Peyer's patch (tissue), 4 donors: ENCODE data around the gene HAL. TPM values are rescaled to one million over a fixed set of nuclear protein-coding genes. Genes with fewer than 3 reads are reported as not detected.

Source experiments
- DNase-seq, 3 donors: peaks; one replicate each; pipeline ENCODE4 v3.0.0-alpha.2; 2017 to 2019
- H3K27ac ChIP-seq, 4 donors: fragments of 200-600 bp; sonication (generic); one replicate each; pipeline ENCODE4 v1.5.1; 2016 to 2019
- H3K27me3 ChIP-seq, 2 donors: fragments of 200-600 bp; sonication (generic); one replicate each; pipeline ENCODE4 v1.5.1; 2019
- H3K36me3 ChIP-seq, 3 donors: fragments of 200-600 bp; sonication (generic); one replicate each; pipeline ENCODE4 v1.5.1; 2016 to 2019
- H3K4me1 ChIP-seq, 4 donors: fragments of 200-600 bp; sonication (generic); one replicate each; pipeline ENCODE4 v1.5.1; 2016 to 2019
- H3K4me3 ChIP-seq, 4 donors: fragments of 200-600 bp; sonication (generic); 1 replicate in 3 of 4; 2 replicates in 1 of 4; pipeline ENCODE4 v1.5.1; 2016 to 2019; ENCODE audit warnings: mild to moderate bottlenecking in 1 of 4
- H3K9me3 ChIP-seq, 4 donors: fragments of 200-600 bp; sonication (generic); one replicate each; pipeline ENCODE4 v1.5.1; 2016 to 2019; ENCODE audit warnings: mild to moderate bottlenecking in 1 of 4
- POLR2A ChIP-seq, 2 donors: fragments of 450-650 bp; IDR thresholded peaks; one replicate each; pipeline ENCODE4 v1.5.1; 2017; ENCODE audit warnings: antibody characterized with exemption in 2 of 2, mild to moderate bottlenecking in 2 of 2, moderate library complexity in 2 of 2
- total RNA-seq, 4 donors: library from RNA; depleted of rRNA; stranded (reverse); fragments of >200 nt; gene quantifications; one replicate each; pipeline ENCODE4 v1.1.0, GENCODE V29; 2016
- TF ChIP-seq, protein P1 (sequence below), 6 experiments: fragments of 450-650 bp in 4 of 6; fragments of 200-600 bp in 2 of 6; sonication (generic) in 1 of 6; IDR thresholded peaks; one replicate each; pipeline ENCODE4 v1.5.1; 2017 to 2019; ENCODE audit warnings: antibody characterized with exemption in 6 of 6, mild to moderate bottlenecking in 3 of 6, moderate library complexity in 1 of 6

Gene HAL
- total RNA-seq, 4 donors from 2014 or later: 4.0 to 8.1 (median 4.3) TPM; not detected in 1

DNA sequence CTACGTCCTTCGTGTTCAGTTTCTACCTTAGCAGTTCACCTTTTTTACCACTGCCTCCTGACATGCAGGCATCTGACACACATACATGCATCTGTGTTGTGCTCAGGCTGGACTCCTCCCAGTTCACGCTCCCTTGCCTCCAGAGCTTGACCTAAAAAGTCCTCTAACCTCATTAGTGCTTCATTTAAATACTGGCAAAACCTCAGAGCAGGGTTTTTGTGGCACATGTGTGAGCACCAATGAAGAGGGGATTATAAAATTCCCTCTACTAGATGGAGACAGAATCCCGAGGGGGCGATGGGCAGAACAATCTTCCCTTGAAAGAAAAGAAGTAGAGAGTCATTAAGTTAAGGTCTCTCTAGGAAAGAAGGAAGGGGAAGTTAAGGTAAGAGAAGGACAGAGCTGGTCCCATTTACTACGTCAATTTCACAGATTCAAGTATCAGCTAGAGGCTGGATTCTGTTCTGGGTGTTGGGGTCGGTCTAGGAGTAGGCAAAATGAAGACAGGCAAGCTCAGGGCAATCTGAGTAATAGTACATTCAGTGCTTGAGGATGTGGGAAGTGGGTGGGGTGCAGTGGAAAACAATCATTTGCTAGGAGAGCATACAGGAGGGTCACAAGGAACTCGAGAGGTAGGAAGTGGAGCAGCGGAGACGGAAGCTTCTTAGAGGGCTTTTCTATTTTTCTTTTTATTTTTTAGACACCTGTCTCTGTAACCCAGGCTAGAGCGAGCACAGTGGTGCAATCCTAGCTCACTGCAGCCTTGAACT lies 7.5 kb downstream of the HAL start:
- TF ChIP-seq POLR2A (IDR thresholded peaks at IDR 0.05): no peak
- TF ChIP-seq, protein P1, sequence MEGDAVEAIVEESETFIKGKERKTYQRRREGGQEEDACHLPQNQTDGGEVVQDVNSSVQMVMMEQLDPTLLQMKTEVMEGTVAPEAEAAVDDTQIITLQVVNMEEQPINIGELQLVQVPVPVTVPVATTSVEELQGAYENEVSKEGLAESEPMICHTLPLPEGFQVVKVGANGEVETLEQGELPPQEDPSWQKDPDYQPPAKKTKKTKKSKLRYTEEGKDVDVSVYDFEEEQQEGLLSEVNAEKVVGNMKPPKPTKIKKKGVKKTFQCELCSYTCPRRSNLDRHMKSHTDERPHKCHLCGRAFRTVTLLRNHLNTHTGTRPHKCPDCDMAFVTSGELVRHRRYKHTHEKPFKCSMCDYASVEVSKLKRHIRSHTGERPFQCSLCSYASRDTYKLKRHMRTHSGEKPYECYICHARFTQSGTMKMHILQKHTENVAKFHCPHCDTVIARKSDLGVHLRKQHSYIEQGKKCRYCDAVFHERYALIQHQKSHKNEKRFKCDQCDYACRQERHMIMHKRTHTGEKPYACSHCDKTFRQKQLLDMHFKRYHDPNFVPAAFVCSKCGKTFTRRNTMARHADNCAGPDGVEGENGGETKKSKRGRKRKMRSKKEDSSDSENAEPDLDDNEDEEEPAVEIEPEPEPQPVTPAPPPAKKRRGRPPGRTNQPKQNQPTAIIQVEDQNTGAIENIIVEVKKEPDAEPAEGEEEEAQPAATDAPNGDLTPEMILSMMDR (IDR thresholded peaks at IDR 0.05): no peak

DNA sequence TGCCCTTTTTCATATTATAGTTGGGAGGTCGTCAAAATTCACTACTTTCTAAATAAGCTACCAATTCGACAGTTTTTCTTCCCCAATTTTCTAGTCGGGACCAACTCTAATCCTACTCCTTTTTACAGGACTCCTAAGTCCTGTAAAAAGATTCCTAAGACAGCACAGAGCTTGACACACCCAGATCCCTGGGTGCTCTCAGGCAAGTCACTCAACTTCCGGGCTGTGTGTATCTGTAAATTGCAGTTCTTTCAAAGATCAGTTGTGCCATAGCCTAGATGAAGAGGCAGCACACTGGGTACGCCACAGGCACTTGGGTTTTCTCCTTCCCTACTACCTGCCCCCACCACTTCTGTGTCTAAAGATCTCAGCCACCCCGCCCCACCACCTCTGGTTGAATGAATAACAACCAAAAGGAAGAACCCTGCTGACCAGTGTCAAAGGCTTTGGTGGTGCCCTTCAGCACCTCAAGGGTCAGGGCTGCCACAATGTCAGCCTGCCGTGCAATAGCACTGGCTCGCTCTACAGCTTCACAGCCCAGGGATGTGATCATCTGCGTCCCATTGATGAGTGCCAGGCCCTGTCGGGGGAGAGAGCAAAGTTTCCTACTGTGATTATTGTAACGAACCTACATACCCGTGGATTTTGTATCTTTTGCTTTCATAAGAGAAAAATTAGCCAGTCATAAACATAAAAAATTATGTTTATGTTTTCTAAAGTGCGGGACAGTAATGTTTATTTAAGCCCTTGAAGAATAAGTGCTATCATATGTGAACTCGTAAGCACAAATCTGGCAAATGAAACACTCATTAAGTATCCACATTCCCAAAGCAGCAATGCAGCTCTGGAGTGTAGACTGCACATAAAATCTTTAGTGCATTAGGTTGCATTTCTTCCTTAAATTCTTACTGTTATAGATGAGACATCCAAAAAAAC lies 9.2 kb downstream of the HAL start:
- H3K36me3 ChIP-seq: no peaks in the 10 kb centered on the region
- peaks cover 0 to 4% (median 0%) of the 10 kb centered on the region in 4 donors for H3K4me1 ChIP-seq
- no peaks in the 10 kb centered on the region for H3K27me3 ChIP-seq
- H3K9me3 ChIP-seq: no peaks in the 10 kb centered on the region
- no peak overlapping the region for H3K4me3 ChIP-seq
- no peak overlapping the region for H3K27ac ChIP-seq
- TF ChIP-seq, protein P1 (IDR thresholded peaks at IDR 0.05): no peak
- no peak for TF ChIP-seq POLR2A (IDR thresholded peaks at IDR 0.05)
- DNase-seq: no peak

More for the DNA sequence above, 7.5 kb downstream of the HAL start:
- Histone ChIP-seq H3K4me1 (peaks cover 0 to 4% (median 0%) of the 10 kb centered on the region in 4 donors), H3K27ac (no peak overlapping the region), H3K36me3 (no peaks in the 10 kb centered on the region), H3K27me3 (no peaks in the 10 kb centered on the region), H3K9me3 (no peaks in the 10 kb centered on the region), H3K4me3 (no peak overlapping the region)
- no peak for DNase-seq

DNA sequence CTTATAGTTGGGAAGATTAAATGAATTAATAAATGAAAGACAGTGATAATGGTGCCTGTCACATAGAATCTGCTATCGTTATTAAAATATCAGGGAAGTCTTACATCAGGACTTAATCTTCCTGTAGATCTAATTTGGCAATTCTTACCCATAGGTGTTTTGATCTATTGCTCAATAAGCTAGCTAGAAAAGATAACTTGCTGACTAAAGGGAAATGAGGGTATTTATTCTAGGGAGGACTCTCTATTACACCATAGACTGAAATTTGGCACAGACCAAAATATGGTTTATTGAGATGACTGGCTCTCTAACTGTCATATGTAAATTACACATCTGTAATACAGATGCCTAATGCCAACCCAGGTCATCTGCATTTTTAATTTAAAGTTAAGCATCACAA lies 11.5 kb downstream of the HAL start:
- TF ChIP-seq, protein P1 (IDR thresholded peaks at IDR 0.05): no peak
- TF ChIP-seq POLR2A (IDR thresholded peaks at IDR 0.05): no peak
- Histone ChIP-seq H3K9me3 (no peaks in the 10 kb centered on the region), H3K27ac (no peak overlapping the region), H3K36me3 (no peaks in the 10 kb centered on the region), H3K4me3 (no peak overlapping the region), H3K4me1 (peaks cover 0 to 4% (median 0%) of the 10 kb centered on the region in 4 donors), H3K27me3 (no peaks in the 10 kb centered on the region)
- no peak for DNase-seq

- no peak for DNase-seq
- Histone ChIP-seq H3K27ac (no peak overlapping the region), H3K4me3 (no peak overlapping the region), H3K36me3 (no peaks in the 10 kb centered on the region), H3K27me3 (no peaks in the 10 kb centered on the region), H3K9me3 (no peaks in the 10 kb centered on the region), H3K4me1 (peaks cover 0 to 4% (median 0%) of the 10 kb centered on the region in 4 donors)
- no peak for TF ChIP-seq POLR2A (IDR thresholded peaks at IDR 0.05)
- TF ChIP-seq, protein P1 (IDR thresholded peaks at IDR 0.05): no peak
These were observed 13.5 kb downstream of the HAL start for GRCh38 chr12:95982602-95983001.

GRCh38 chr12:95980437-95980836 lies 15.7 kb downstream of the HAL start:
- TF ChIP-seq, protein P1 (IDR thresholded peaks at IDR 0.05): no peak
- no peak for TF ChIP-seq POLR2A (IDR thresholded peaks at IDR 0.05)
- H3K27ac ChIP-seq: no peak overlapping the region

More at GRCh38 chr12:95980437-95980836, 15.7 kb downstream of the HAL start:
- Histone ChIP-seq H3K27me3 (no peaks in the 10 kb centered on the region), H3K4me3 (no peak overlapping the region), H3K36me3 (no peaks in the 10 kb centered on the region), H3K9me3 (no peaks in the 10 kb centered on the region), H3K4me1 (no peaks in the 10 kb centered on the region)
- no peak for DNase-seq
